OCI-LY7 (cell line): ENCODE results near the gene CCAR1. TPM values are rescaled to one million over a fixed set of nuclear protein-coding genes. Genes with fewer than 3 reads are reported as not detected.

Experiments
- BruUV-seq: library from RNA; stranded (reverse); fragments of 400-500 nt; replicated peaks from 2 replicates; lab custom pipeline; 2021; lab: Mats Ljungman, UMichigan
- CTCF ChIA-PET: fragments of 300-600 bp; sonication (Branson Sonifier 250); formaldehyde crosslinking; loops from one replicate; lab custom pipeline; 2022; ENCODE audit warnings: antibody characterized with exemption; ENCODE audit not compliant: unreplicated experiment; lab: Charles Lee
- POLR2A ChIA-PET: fragments of 300-600 bp; sonication (Branson Sonifier 250); formaldehyde crosslinking; loops from one replicate; lab custom pipeline; 2022; ENCODE audit warnings: antibody characterized with exemption; lab: Charles Lee
- DNase-seq: peaks from one replicate; pipeline ENCODE4 v3.0.0-alpha.2; 2015; ENCODE audit warnings: low spot score
- H2AFZ ChIP-seq: fragments of 200-600 bp; sonication (generic), shearing (Covaris generic); 2 replicates; pipeline ENCODE4 v1.6.1; 2014; ENCODE audit warnings: mild to moderate bottlenecking, antibody characterized with exemption, low read length, moderate library complexity
- H3K27ac ChIP-seq: fragments of 200-600 bp; sonication (generic); 2 replicates; pipeline ENCODE4 v1.5.1; 2014; ENCODE audit warnings: mixed run types, low read depth, mild to moderate bottlenecking, moderate library complexity, low read length, inconsistent platforms; ENCODE audit not compliant: poor library complexity, severe bottlenecking
- H3K36me3 ChIP-seq: fragments of 200-600 bp; sonication (generic); 2 replicates; pipeline ENCODE4 v1.6.1; 2014; ENCODE audit warnings: mild to moderate bottlenecking, antibody characterized with exemption, low read length, moderate library complexity, mixed read lengths; ENCODE audit not compliant: insufficient read depth
- H3K4me1 ChIP-seq: fragments of 200-600 bp; sonication (generic); 2 replicates; pipeline ENCODE4 v1.5.1; 2014; ENCODE audit warnings: mild to moderate bottlenecking, low read length; ENCODE audit not compliant: insufficient read depth, poor library complexity, severe bottlenecking
- H3K4me2 ChIP-seq: fragments of 200-600 bp; sonication (generic); 2 replicates; pipeline ENCODE4 v1.6.1; 2014; ENCODE audit warnings: mild to moderate bottlenecking, low read length
- H3K4me3 ChIP-seq: fragments of 200-600 bp; sonication (generic); 2 replicates; pipeline ENCODE4 v1.5.1; 2014; ENCODE audit warnings: mild to moderate bottlenecking, low read depth, low read length; ENCODE audit not compliant: poor library complexity, severe bottlenecking
- H3K79me2 ChIP-seq: fragments of 200-600 bp; sonication (generic); 2 replicates; pipeline ENCODE4 v1.6.1; 2016; ENCODE audit warnings: low read depth, mild to moderate bottlenecking, low read length, moderate library complexity, mixed read lengths; ENCODE audit not compliant: insufficient read depth
- H3K9me2 ChIP-seq: fragments of 200-600 bp; sonication (generic); 2 replicates; pipeline ENCODE4 v1.6.1; 2016; ENCODE audit warnings: mild to moderate bottlenecking, low read length, mixed read lengths; ENCODE audit not compliant: insufficient read depth
- H3K9me3 ChIP-seq: fragments of 200-600 bp; sonication (generic); 2 replicates; pipeline ENCODE4 v1.6.1; 2014; ENCODE audit warnings: mild to moderate bottlenecking, mixed run types, low read length, mixed read lengths
- H4K20me1 ChIP-seq: fragments of 200-600 bp; sonication (generic); 2 replicates; pipeline ENCODE4 v1.6.1; 2014; ENCODE audit warnings: mild to moderate bottlenecking, antibody characterized with exemption, low read length, moderate library complexity, mixed read lengths; ENCODE audit not compliant: insufficient read depth
- EZH2phosphoT487 ChIP-seq: fragments of 200-600 bp; sonication (generic); IDR thresholded peaks from 2 replicates; pipeline ENCODE4 v1.6.1; 2018; ENCODE audit warnings: low read depth, borderline replicate concordance, mild to moderate bottlenecking, mixed run types, antibody characterized with exemption, low read length, moderate library complexity, mixed read lengths
- intact Hi-C: fragments of 100-400 bp; cut with micrococcal nuclease; formaldehyde crosslinking; loops from one replicate; pipeline ENCODE4 v1.10.0; 2022; ENCODE audit not compliant: unreplicated experiment
- total RNA-seq, 2 experiments: library from RNA; depleted of rRNA in 1 of 2; stranded (reverse); fragments of >200 nt in 1 of 2; shearing (Covaris generic) in 1 of 2; gene quantifications; 2 replicates each; pipeline ENCODE4 v1.2.3, GENCODE V29; 2014 to 2022
- TF ChIP-seq, protein P1 (sequence below): fragments of 200-600 bp; sonication (generic); conservative IDR thresholded peaks from 2 replicates; pipeline ENCODE4 v1.5.1; 2014; ENCODE audit warnings: mild to moderate bottlenecking, antibody characterized with exemption, low read length, moderate library complexity, mixed read lengths

The CCAR1 gene
- total RNA-seq, 2 experiments from 2014 or later = 66.3 to 126 TPM

DNA sequence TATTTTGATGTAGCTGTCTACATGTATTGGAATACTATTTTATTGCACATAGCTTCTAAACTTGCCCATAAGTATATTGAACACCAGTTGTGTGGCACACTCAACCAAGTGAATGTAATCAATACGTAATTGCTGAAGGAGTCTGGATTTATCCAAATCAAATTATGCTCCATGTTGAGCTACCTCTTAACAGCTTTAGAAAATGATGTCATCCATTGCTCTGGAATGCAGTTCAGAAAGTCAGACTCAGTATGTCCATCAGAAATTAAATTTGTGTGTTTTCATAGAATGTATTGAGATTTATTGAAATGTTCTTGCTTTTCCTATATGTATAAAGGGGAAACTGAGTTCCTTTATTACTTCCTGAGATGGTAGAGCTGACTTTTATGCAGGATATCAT is 25.0 kb upstream of the CCAR1 start:
- CTCF ChIA-PET = interaction anchor here (1.4 kb wide), 1 partner anchor 21 kb away, joined by 3 read pairs; no protein-coding TSS in a partner anchor

DNA sequence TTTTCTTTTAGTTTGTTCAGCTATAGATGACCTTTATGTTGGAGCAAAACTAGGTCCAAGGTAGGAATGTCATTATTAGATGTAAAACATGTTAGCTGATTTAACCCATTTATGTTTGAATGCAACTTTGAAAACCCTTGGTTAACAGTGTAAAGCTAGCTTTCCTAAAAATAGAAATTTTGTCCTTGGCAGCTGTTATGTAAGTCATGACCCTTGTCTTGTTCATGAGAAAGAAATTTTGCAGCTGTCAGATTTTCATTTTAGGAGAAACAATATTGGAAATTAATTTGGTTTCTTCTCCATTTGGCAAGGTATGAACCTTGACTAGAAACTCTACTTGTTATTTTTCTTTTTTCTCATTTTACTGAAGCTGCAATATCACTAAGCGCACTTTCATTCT is 23.9 kb upstream of the CCAR1 start:
- no peak overlapping the region for H3K4me2 ChIP-seq
- POLR2A ChIA-PET = interaction anchor here (0.5 to 1.3 kb wide), 4 partner anchors 24 to 251 kb away, joined by 3 to 4 read pairs (median 4); no protein-coding TSS in a partner anchor

More for the DNA sequence above, 25.0 kb upstream of the CCAR1 start:
- Histone ChIP-seq H4K20me1 (no peaks in the 10 kb centered on the region; the same call in 1 of the 2 replicates), H3K9me2 (no peaks in the 10 kb centered on the region), H3K4me2 (no peak overlapping the region), H3K9me3 (no peaks in the 10 kb centered on the region), H2AFZ (no peak overlapping the region), H3K36me3 (no peaks in the 10 kb centered on the region; the same call in 1 of the 2 replicates), H3K27ac (no peak overlapping the region), H3K79me2 (no peaks in the 10 kb centered on the region), H3K4me3 (no peak overlapping the region), H3K4me1 (no peaks in the 10 kb centered on the region)
- BruUV-seq = no TSS peak
- no peak for DNase-seq
- TF ChIP-seq, protein P1, sequence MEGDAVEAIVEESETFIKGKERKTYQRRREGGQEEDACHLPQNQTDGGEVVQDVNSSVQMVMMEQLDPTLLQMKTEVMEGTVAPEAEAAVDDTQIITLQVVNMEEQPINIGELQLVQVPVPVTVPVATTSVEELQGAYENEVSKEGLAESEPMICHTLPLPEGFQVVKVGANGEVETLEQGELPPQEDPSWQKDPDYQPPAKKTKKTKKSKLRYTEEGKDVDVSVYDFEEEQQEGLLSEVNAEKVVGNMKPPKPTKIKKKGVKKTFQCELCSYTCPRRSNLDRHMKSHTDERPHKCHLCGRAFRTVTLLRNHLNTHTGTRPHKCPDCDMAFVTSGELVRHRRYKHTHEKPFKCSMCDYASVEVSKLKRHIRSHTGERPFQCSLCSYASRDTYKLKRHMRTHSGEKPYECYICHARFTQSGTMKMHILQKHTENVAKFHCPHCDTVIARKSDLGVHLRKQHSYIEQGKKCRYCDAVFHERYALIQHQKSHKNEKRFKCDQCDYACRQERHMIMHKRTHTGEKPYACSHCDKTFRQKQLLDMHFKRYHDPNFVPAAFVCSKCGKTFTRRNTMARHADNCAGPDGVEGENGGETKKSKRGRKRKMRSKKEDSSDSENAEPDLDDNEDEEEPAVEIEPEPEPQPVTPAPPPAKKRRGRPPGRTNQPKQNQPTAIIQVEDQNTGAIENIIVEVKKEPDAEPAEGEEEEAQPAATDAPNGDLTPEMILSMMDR = no peak
- no peak for TF ChIP-seq EZH2phosphoT487
- intact Hi-C loops = no loop called here
- POLR2A ChIA-PET = interaction anchor here (0.6 to 1.3 kb wide), 4 partner anchors 23 to 751 kb away, joined by 3 to 4 read pairs (median 4); no protein-coding TSS in a partner anchor

More for the DNA sequence above, 23.9 kb upstream of the CCAR1 start:
- no peaks in the 10 kb centered on the region for H3K79me2 ChIP-seq
- H2AFZ ChIP-seq = no peak overlapping the region
- CTCF ChIA-PET = no interaction called here
- TF ChIP-seq, protein P1 = no peak
- no peak for TF ChIP-seq EZH2phosphoT487
- no peaks in the 10 kb centered on the region for H3K9me3 ChIP-seq
- no peak overlapping the region for H3K4me3 ChIP-seq
- no peaks in the 10 kb centered on the region; the same call in 1 of the 2 replicates for H3K36me3 ChIP-seq
- intact Hi-C loops = no loop called here
- H3K27ac ChIP-seq = no peak overlapping the region
- no peak for DNase-seq
- no peaks in the 10 kb centered on the region for H3K4me1 ChIP-seq
- H3K9me2 ChIP-seq = no peaks in the 10 kb centered on the region
- H4K20me1 ChIP-seq = no peaks in the 10 kb centered on the region; the same call in 1 of the 2 replicates
- no TSS peak for BruUV-seq
